Right lobe of liver (tissue), 6 donors: ENCODE data around the gene ZCCHC7. TPM values are rescaled to one million over a fixed set of nuclear protein-coding genes. Genes with fewer than 3 reads are reported as not detected.

ENCODE experiments used
- ATAC-seq, 4 donors: fragments of 200-7000 bp; cut with Tn5 transposase; one replicate each; pipeline ENCODE4 v1.9.1; 2020; ENCODE audit warnings: mild to moderate bottlenecking in 4 of 4, moderate library complexity in 4 of 4
- DNase-seq, 3 donors: peaks; one replicate each; pipeline ENCODE4 v3.0.0-alpha.2; 2020
- H3K27ac ChIP-seq, 3 donors: fragments of 200-600 bp; one replicate each; pipeline ENCODE4 v1.8.0; 2022
- H3K27me3 ChIP-seq, 2 donors: fragments of 200-600 bp; one replicate each; pipeline ENCODE4 v1.8.0; 2022
- H3K36me3 ChIP-seq, 4 donors: fragments of 200-600 bp; sonication (generic) in 1 of 4; one replicate each; pipeline versions ENCODE4 v1.5.1 to v1.8.0; 2017 to 2022; ENCODE audit warnings: control low read depth in 1 of 4
- H3K4me1 ChIP-seq, 4 donors: fragments of 200-600 bp; sonication (generic) in 1 of 4; one replicate each; pipeline versions ENCODE4 v1.5.1 to v1.8.0; 2017 to 2022; ENCODE audit warnings: control low read depth in 1 of 4
- H3K4me3 ChIP-seq, 3 donors: fragments of 200-600 bp; one replicate each; pipeline ENCODE4 v1.8.0; 2022
- H3K9me3 ChIP-seq, 4 donors: fragments of 200-600 bp; sonication (generic) in 1 of 4; one replicate each; pipeline versions ENCODE4 v1.5.1 to v1.8.0; 2017 to 2022; ENCODE audit warnings: control low read depth in 1 of 4
- CTCF ChIP-seq, 4 donors: fragments of 200-600 bp in 3 of 4; fragments of 450-650 bp in 1 of 4; IDR thresholded peaks; one replicate each; pipeline versions ENCODE4 v1.5.1 to v1.8.0; 2016 to 2022; ENCODE audit warnings: antibody characterized with exemption in 4 of 4, mild to moderate bottlenecking in 2 of 4
- POLR2A ChIP-seq: fragments of 450-650 bp; IDR thresholded peaks from one replicate; pipeline ENCODE4 v1.6.1; 2017; ENCODE audit warnings: antibody characterized with exemption, mild to moderate bottlenecking
- WGBS: methylation state at CpG from one replicate; pipeline ENCODE4 v1.1.6; 2018; ENCODE audit warnings: low coverage, low lambda C conversion rate; ENCODE audit not compliant: insufficient coverage; ENCODE audit errors: missing lambda C conversion rate; 5-methylcytosine and 5-hydroxymethylcytosine counted together
- intact Hi-C, 2 donors: fragments of 100-400 bp; cut with DNase I; formaldehyde crosslinking; loops; one replicate each; pipeline versions ENCODE4 v1.11.2 to v1.14.1; 2022
- total RNA-seq, 6 experiments: library from RNA; depleted of rRNA in 2 of 6; stranded (reverse); fragments of >200 nt in 2 of 6; fragmentation: NEBNext Ultra II Directional in 3 of 6; extraction: Animal tissue kit (Norgen Biotek cat#: 25700) in 3 of 6; gene quantifications; one replicate each; pipeline versions ENCODE4 v1.1.0 to v1.2.4, GENCODE V29; 2016 to 2023
- donor health status: DM: no; HTN: yes; CAD: no.
- donor health status: DM: no; HTN: no; CAD: no.
- donor health status: DM: no; HTN: no; CAD: no.
- donor health status: DM: no; HTN: yes; CAD: no.
- donor health status: DM: no; HTN: yes; CAD: no.

Gene ZCCHC7
- total RNA-seq, 6 experiments from 2014 or later = 5.9 to 10.0 (median 7.2) TPM

DNA sequence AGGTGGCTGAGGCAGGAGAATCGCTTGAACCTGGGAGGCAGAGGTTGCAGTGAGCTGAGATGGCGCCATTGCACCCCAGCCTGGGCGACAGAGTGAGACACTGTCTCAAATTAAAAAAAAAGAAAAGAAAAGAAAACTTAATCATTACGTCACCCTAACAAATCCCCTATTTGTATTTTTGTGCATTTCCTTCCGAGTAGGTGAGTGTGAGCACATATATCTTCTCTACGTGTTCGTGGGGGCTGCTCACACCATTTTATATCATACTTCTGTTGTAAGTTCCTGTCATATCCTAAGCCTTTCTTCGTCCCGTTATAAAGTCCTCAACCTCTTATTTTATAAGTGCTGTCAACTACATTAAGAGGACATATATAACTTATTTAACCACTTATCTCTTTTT lies 260.2 kb downstream of the ZCCHC7 start:
- H3K36me3 ChIP-seq = no peaks in the 10 kb centered on the region
- WGBS = 72% methylated on average over 6 of the region's 9 CpGs
- no peaks in the 10 kb centered on the region for H3K27me3 ChIP-seq
- H3K4me3 ChIP-seq = no peak overlapping the region
- H3K9me3 ChIP-seq = no peaks in the 10 kb centered on the region
- TF ChIP-seq CTCF (IDR thresholded peaks at IDR 0.05) (no peak), POLR2A (no peak)
- H3K27ac ChIP-seq = no peak overlapping the region
- intact Hi-C loops = no loop called here
- DNase-seq (no peak), ATAC-seq (no peak)
- no peaks in the 10 kb centered on the region for H3K4me1 ChIP-seq

GRCh38 chr9:37381094-37381741 lies 260.8 kb downstream of the ZCCHC7 start:
- Histone ChIP-seq H3K27me3 (no peaks in the 10 kb centered on the region), H3K4me3 (no peak overlapping the region), H3K4me1 (no peaks in the 10 kb centered on the region), H3K36me3 (no peaks in the 10 kb centered on the region), H3K9me3 (no peaks in the 10 kb centered on the region), H3K27ac (no peak overlapping the region)
- TF ChIP-seq POLR2A (no peak), CTCF (IDR thresholded peaks at IDR 0.05) (no peak)
- ATAC-seq = no peak
- no CpG with 5 or more reads among the region's 11 CpGs for WGBS
- intact Hi-C loops = no loop called here
- no peak for DNase-seq

GRCh38 chr9:37382161-37382981 lies 262.0 kb downstream of the ZCCHC7 start:
- no peak for TF ChIP-seq POLR2A
- TF ChIP-seq CTCF (IDR thresholded peaks at IDR 0.05) = no peak
- Histone ChIP-seq H3K27me3 (no peaks in the 10 kb centered on the region), H3K36me3 (no peaks in the 10 kb centered on the region), H3K9me3 (no peaks in the 10 kb centered on the region), H3K27ac (no peak overlapping the region), H3K4me3 (no peak overlapping the region), H3K4me1 (no peaks in the 10 kb centered on the region)
- 60% methylated on average over 11 of the region's 14 CpGs for WGBS
- no peak for DNase-seq
- no peak for ATAC-seq
- intact Hi-C loops = no loop called here

GRCh38 chr9:37382982-37383357 lies 262.6 kb downstream of the ZCCHC7 start:
- Histone ChIP-seq H3K4me3 (no peak overlapping the region), H3K27ac (no peak overlapping the region), H3K36me3 (no peaks in the 10 kb centered on the region), H3K9me3 (no peaks in the 10 kb centered on the region), H3K4me1 (no peaks in the 10 kb centered on the region), H3K27me3 (no peaks in the 10 kb centered on the region)
- intact Hi-C loops = no loop called here
- ATAC-seq = no peak
- DNase-seq = no peak
- WGBS = 25% methylated on average over 2 of the region's 5 CpGs
- TF ChIP-seq POLR2A (no peak), CTCF (IDR thresholded peaks at IDR 0.05) (no peak)
